ENCODE data around the gene ACP5.
"Not testable (repeated sequence)": the region's sequence is repeated elsewhere in the genome, so short reads cannot be mapped to it uniquely, and the experiment has no call there.

DNA sequence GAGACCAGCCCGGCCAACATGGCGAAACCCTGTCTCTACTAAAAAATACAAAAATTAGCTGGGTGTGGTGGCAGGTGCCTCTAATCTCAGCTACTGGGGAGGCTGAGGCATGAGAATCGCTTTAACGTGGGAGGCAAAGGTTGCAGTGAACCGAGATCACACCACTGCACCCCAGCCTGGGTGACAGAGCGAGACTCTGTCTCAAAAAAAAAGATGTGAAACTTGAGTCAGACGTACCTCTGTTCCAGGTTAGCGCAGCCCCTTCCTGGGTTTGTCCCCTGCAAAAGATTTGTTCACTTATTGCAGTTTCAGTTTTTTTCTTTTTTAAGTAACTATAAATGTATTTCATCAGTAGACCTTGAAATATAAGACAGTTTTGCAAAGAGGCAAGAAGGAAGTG, 22.3 kb upstream of the ACP5 start:
- not testable (repeated sequence) for TF ChIP-seq ZNF792 (tag by site-specific recombination; IDR thresholded peaks at IDR 0.05); ZNF777 (tag by site-specific recombination; IDR thresholded peaks at IDR 0.05; ENCODE audit: borderline replicate concordance); ZFHX2 (tag by site-specific recombination; conservative IDR thresholded peaks at IDR 0.05); BCL11A (tag by site-specific recombination; IDR thresholded peaks at IDR 0.05; ENCODE audit: low read depth); TCF7L2 (IDR thresholded peaks at IDR 0.05; ENCODE audit: borderline replicate concordance, low read depth, low read length); ZBTB21 (tag by site-specific recombination; IDR thresholded peaks at IDR 0.05); ZNF660 (tag by site-specific recombination; IDR thresholded peaks at IDR 0.05); ZNF10 (tag by site-specific recombination; IDR thresholded peaks at IDR 0.05)
- TF ChIP-seq, protein P1, sequence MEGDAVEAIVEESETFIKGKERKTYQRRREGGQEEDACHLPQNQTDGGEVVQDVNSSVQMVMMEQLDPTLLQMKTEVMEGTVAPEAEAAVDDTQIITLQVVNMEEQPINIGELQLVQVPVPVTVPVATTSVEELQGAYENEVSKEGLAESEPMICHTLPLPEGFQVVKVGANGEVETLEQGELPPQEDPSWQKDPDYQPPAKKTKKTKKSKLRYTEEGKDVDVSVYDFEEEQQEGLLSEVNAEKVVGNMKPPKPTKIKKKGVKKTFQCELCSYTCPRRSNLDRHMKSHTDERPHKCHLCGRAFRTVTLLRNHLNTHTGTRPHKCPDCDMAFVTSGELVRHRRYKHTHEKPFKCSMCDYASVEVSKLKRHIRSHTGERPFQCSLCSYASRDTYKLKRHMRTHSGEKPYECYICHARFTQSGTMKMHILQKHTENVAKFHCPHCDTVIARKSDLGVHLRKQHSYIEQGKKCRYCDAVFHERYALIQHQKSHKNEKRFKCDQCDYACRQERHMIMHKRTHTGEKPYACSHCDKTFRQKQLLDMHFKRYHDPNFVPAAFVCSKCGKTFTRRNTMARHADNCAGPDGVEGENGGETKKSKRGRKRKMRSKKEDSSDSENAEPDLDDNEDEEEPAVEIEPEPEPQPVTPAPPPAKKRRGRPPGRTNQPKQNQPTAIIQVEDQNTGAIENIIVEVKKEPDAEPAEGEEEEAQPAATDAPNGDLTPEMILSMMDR (tag by site-specific recombination; IDR thresholded peaks at IDR 0.05): not testable (repeated sequence)
- TF ChIP-seq, protein P2, sequence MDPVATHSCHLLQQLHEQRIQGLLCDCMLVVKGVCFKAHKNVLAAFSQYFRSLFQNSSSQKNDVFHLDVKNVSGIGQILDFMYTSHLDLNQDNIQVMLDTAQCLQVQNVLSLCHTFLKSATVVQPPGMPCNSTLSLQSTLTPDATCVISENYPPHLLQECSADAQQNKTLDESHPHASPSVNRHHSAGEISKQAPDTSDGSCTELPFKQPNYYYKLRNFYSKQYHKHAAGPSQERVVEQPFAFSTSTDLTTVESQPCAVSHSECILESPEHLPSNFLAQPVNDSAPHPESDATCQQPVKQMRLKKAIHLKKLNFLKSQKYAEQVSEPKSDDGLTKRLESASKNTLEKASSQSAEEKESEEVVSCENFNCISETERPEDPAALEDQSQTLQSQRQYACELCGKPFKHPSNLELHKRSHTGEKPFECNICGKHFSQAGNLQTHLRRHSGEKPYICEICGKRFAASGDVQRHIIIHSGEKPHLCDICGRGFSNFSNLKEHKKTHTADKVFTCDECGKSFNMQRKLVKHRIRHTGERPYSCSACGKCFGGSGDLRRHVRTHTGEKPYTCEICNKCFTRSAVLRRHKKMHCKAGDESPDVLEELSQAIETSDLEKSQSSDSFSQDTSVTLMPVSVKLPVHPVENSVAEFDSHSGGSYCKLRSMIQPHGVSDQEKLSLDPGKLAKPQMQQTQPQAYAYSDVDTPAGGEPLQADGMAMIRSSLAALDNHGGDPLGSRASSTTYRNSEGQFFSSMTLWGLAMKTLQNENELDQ (tag by site-specific recombination; IDR thresholded peaks at IDR 0.05; ENCODE audit: low read depth): not testable (repeated sequence)
